ENCODE results near the gene SMAD9. TPM values are rescaled to one million over a fixed set of nuclear protein-coding genes. Genes with fewer than 3 reads are reported as not detected.

SMAD9 gene
- total RNA-seq, 1 experiment from 2014 or later, result 1.1 TPM

DNA sequence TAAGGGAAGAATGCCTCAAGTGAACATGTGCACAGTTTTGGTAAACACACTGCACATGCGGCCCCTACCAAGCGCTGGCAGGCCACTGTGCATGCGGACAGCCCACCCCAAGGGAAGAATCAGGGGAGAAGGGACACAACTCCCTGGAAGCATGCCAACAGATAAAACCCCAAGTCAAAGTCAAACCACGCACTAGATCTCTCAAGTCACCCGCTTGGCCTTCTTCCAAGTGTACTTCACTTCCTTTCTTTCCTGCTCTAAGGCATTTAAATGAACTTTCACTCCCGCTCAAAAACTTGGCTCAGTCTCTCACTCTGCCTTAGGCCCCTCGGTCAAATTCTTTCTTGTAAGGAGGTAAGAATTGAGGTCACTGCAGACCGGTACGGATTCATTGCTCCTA lies 105.6 kb downstream of the SMAD9 start:
- H3K9me3 ChIP-seq (ENCODE audit: control insufficient read depth, low read depth, low read length), result no peaks in the 10 kb centered on the region
- no peaks in the 10 kb centered on the region for H3K79me1 ChIP-seq (ENCODE audit: insufficient read depth, low read depth, low read length, poor library complexity, severe bottlenecking)
- no peak overlapping the region for H4K8ac ChIP-seq (replicated peaks; ENCODE audit: insufficient read length, low read depth, low read length)
- H2BK5ac ChIP-seq (ENCODE audit: insufficient read length, low read length), result no peak overlapping the region
- no peak overlapping the region for H3K4ac ChIP-seq (ENCODE audit: low read depth, low read length)
- Mint-ChIP-seq H3K4me1 (peaks cover 21 to 33% of the 10 kb centered on the region in 2 experiments), H3K36me3 (ENCODE audit: insufficient read depth in 1 of 3, low read depth in 3 of 3) (no peaks in the 10 kb centered on the region; a peak in 2 of 7 replicates), H3K9me3 (peaks cover 0 to 3% of the 10 kb centered on the region in 2 experiments; a peak in 2 of 5 replicates), H3K4me3 (no peak overlapping the region), H3K27ac (no peak overlapping the region; a peak in 1 of 7 replicates), H3K27me3 (ENCODE audit: low read depth) (peaks cover 2% of the 10 kb centered on the region; the same call in 1 of the 2 replicates)
- no peak overlapping the region for H3K4me2 ChIP-seq (ENCODE audit: insufficient read depth, insufficient read length, low read length)
- no peak overlapping the region for H2AK5ac ChIP-seq (ENCODE audit: insufficient read length, low read length)
- H3K23ac ChIP-seq (ENCODE audit: insufficient read length, low read depth, low read length), result no peak overlapping the region
- no peak for DNase-seq
- H3K79me2 ChIP-seq (ENCODE audit: insufficient read depth, low read length), result no peaks in the 10 kb centered on the region
- no peak overlapping the region for H2BK20ac ChIP-seq (ENCODE audit: low read depth, low read length, poor library complexity, severe bottlenecking)
- H2BK120ac ChIP-seq (ENCODE audit: low read depth, low read length, poor library complexity, severe bottlenecking), result no peak overlapping the region
- H3K9ac ChIP-seq (ENCODE audit: extremely low read depth, insufficient read length, low read length), result no peak overlapping the region
- H3K56ac ChIP-seq (ENCODE audit: insufficient read length, low read depth, low read length), result no peak overlapping the region
- no peak overlapping the region for H3K18ac ChIP-seq (ENCODE audit: insufficient read length, low read depth, low read length)
- no peaks in the 10 kb centered on the region for H4K20me1 ChIP-seq (ENCODE audit: control insufficient read depth, insufficient read depth, insufficient read length)
- H3K14ac ChIP-seq (ENCODE audit: insufficient read depth, low read length), result no peak overlapping the region
- no peak overlapping the region for H4K91ac ChIP-seq (ENCODE audit: insufficient read length, low read depth, low read length)
- H3K27ac ChIP-seq (ENCODE audit: insufficient read length, low read depth, low read length), result no peak overlapping the region
- H3K27me3 ChIP-seq (ENCODE audit: insufficient read depth, low read length), result no peaks in the 10 kb centered on the region
- no CpG with 5 or more reads among the region's 9 CpGs for WGBS (ENCODE audit: extremely low coverage, insufficient read length, low lambda C conversion rate)
- no peak overlapping the region for H2BK12ac ChIP-seq (ENCODE audit: insufficient read length, low read depth, low read length)
- H3K23me2 ChIP-seq (ENCODE audit: insufficient read length, low read depth, low read length, poor library complexity, severe bottlenecking), result peaks cover 3% of the 10 kb centered on the region
- no peak overlapping the region for H3T11ph ChIP-seq (ENCODE audit: low read length)
- no peak overlapping the region for H4K5ac ChIP-seq (ENCODE audit: insufficient read length, low read depth, low read length)
- no peak overlapping the region for H2BK15ac ChIP-seq (ENCODE audit: low read depth, low read length)
- no peaks in the 10 kb centered on the region for H3K4me1 ChIP-seq (ENCODE audit: insufficient read depth, low read length)
- TF ChIP-seq, protein P1, sequence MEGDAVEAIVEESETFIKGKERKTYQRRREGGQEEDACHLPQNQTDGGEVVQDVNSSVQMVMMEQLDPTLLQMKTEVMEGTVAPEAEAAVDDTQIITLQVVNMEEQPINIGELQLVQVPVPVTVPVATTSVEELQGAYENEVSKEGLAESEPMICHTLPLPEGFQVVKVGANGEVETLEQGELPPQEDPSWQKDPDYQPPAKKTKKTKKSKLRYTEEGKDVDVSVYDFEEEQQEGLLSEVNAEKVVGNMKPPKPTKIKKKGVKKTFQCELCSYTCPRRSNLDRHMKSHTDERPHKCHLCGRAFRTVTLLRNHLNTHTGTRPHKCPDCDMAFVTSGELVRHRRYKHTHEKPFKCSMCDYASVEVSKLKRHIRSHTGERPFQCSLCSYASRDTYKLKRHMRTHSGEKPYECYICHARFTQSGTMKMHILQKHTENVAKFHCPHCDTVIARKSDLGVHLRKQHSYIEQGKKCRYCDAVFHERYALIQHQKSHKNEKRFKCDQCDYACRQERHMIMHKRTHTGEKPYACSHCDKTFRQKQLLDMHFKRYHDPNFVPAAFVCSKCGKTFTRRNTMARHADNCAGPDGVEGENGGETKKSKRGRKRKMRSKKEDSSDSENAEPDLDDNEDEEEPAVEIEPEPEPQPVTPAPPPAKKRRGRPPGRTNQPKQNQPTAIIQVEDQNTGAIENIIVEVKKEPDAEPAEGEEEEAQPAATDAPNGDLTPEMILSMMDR (conservative IDR thresholded peaks at IDR 0.05), result no peak
- no peak overlapping the region for H2AFZ ChIP-seq (ENCODE audit: low read length)
